H1 (cell line): ENCODE data around the gene ZNF408. TPM values are rescaled to one million over a fixed set of nuclear protein-coding genes. Genes with fewer than 3 reads are reported as not detected.

ENCODE experiments used
- CTCF ChIA-PET: fragments of 300-600 bp; sonication (Branson Sonifier 250); formaldehyde crosslinking; loops from one replicate; lab custom pipeline; 2021; ENCODE audit not compliant: partially characterized antibody; lab: Charles Lee
- POLR2A ChIA-PET: fragments of 300-600 bp; sonication (Branson Sonifier 250); formaldehyde crosslinking; loops from one replicate; lab custom pipeline; 2021; ENCODE audit warnings: inconsistent platforms; ENCODE audit not compliant: partially characterized antibody; lab: Charles Lee
- DNase-seq, 2 experiments: peaks; one replicate each; pipeline versions ENCODE4 v3.0.0 to v3.0.0-alpha.2; 2010 to 2022; ENCODE audit warnings: low spot score in 2 of 2, low read depth in 1 of 2, mixed read lengths in 1 of 2
- FAIRE-seq: peaks from 2 replicates; lab custom pipeline; 2011; peaks lifted over from hg19 to GRCh38; lab: Jason Lieb, UNC
- H2AFZ ChIP-seq: 2 replicates; pipeline ENCODE4 v1.8.1; 2012; ENCODE audit warnings: low read length, inconsistent platforms
- H2AK5ac ChIP-seq: 2 replicates; pipeline ENCODE4 v1.6.1; 2013; ENCODE audit warnings: low read depth, low read length
- H2BK120ac ChIP-seq: replicated peaks from 2 replicates; pipeline ENCODE3; 2013; ENCODE audit warnings: low read depth, low read length, inconsistent platforms
- H2BK12ac ChIP-seq: 2 replicates; pipeline ENCODE4 v1.6.1; 2013; ENCODE audit warnings: low read depth, low read length
- H2BK15ac ChIP-seq: 2 replicates; pipeline ENCODE4 v1.6.1; 2013; ENCODE audit warnings: low read length
- H2BK20ac ChIP-seq: 2 replicates; pipeline ENCODE4 v1.6.1; 2013; ENCODE audit warnings: low read length
- H2BK5ac ChIP-seq: 2 replicates; pipeline ENCODE4 v1.6.1; 2013; ENCODE audit warnings: low read depth, low read length
- H3K14ac ChIP-seq: 2 replicates; pipeline ENCODE4 v1.6.1; 2013; ENCODE audit warnings: inconsistent platforms; ENCODE audit not compliant: insufficient read length
- H3K18ac ChIP-seq: 2 replicates; pipeline ENCODE4 v1.6.1; 2013; ENCODE audit warnings: low read length; ENCODE audit errors: extremely low read depth
- H3K23ac ChIP-seq: 2 replicates; pipeline ENCODE4 v1.6.1; 2013; ENCODE audit warnings: inconsistent platforms; ENCODE audit not compliant: insufficient read length
- H3K23me2 ChIP-seq: 2 replicates; pipeline ENCODE4 v1.6.1; 2013; ENCODE audit warnings: low read depth, low read length
- H3K27ac ChIP-seq: 2 replicates; pipeline ENCODE4 v1.6.1; 2011; ENCODE audit warnings: low read depth, low read length, inconsistent platforms
- H3K27me3 ChIP-seq, 4 experiments: replicated peaks in 1 of 4; 1 replicate in 1 of 4; 2 replicates in 3 of 4; pipeline versions ENCODE4 v1.6.1 to v1.8.1; 2011 to 2013; ENCODE audit warnings: low read length in 3 of 4, mild to moderate bottlenecking in 3 of 4, inconsistent platforms in 2 of 4, mixed read lengths in 2 of 4, moderate library complexity in 1 of 4; ENCODE audit not compliant: control insufficient read depth in 3 of 4, insufficient read depth in 3 of 4; ENCODE audit errors: extremely low read depth in 1 of 4
- H3K36me3 ChIP-seq, 4 experiments: 2 replicates each; pipeline versions ENCODE4 v1.6.1 to v1.8.1; 2011 to 2013; ENCODE audit warnings: mild to moderate bottlenecking in 4 of 4, low read length in 3 of 4, moderate library complexity in 2 of 4, control low read depth in 1 of 4, inconsistent platforms in 1 of 4; ENCODE audit not compliant: insufficient read depth in 4 of 4, control insufficient read depth in 2 of 4
- H3K4ac ChIP-seq: replicated peaks from 2 replicates; pipeline ENCODE3; 2013; ENCODE audit warnings: low read length, low read depth, mixed read lengths, inconsistent platforms; ENCODE audit not compliant: insufficient read length
- H3K4me1 ChIP-seq, 4 experiments: replicated peaks in 1 of 4; 1 replicate in 1 of 4; 2 replicates in 3 of 4; pipeline versions ENCODE4 v1.6.1 to v1.8.1; 2011 to 2013; ENCODE audit warnings: low read length in 3 of 4, inconsistent platforms in 2 of 4, mixed read lengths in 1 of 4; ENCODE audit not compliant: insufficient read depth in 4 of 4, control insufficient read depth in 3 of 4
- H3K4me2 ChIP-seq, 2 experiments: 2 replicates each; pipeline versions ENCODE4 v1.6.1 to v1.8.1; 2011 to 2013; ENCODE audit warnings: low read depth in 2 of 2, low read length in 2 of 2, control low read depth in 1 of 2, inconsistent platforms in 1 of 2, mild to moderate bottlenecking in 1 of 2; ENCODE audit not compliant: insufficient read depth in 1 of 2
- H3K4me3 ChIP-seq, 4 experiments: fragments of 200-600, 300-600 bp in 1 of 4; sonication (generic), shearing (Covaris generic), sonication (Bioruptor Twin) in 1 of 4; 2 replicates each; pipeline versions ENCODE4 v1.5.1 to v1.8.1; 2011 to 2016; ENCODE audit warnings: low read length in 4 of 4, low read depth in 3 of 4, control low read depth in 2 of 4, inconsistent platforms in 2 of 4, mild to moderate bottlenecking in 2 of 4, mixed read lengths in 1 of 4, moderate library complexity in 1 of 4; ENCODE audit not compliant: insufficient read depth in 2 of 4; ENCODE audit errors: extremely low read depth in 1 of 4
- H3K56ac ChIP-seq: replicated peaks from 2 replicates; pipeline ENCODE3; 2013; ENCODE audit warnings: low read depth, mild to moderate bottlenecking, mixed read lengths, low read length, inconsistent platforms; ENCODE audit not compliant: insufficient read length
- H3K79me1 ChIP-seq: 2 replicates; pipeline ENCODE4 v1.6.1; 2013; ENCODE audit warnings: low read depth, low read length, control low read depth
- H3K79me2 ChIP-seq, 2 experiments: 2 replicates each; pipeline versions ENCODE4 v1.6.1 to v1.8.1; 2012 to 2013; ENCODE audit warnings: low read length in 2 of 2, mild to moderate bottlenecking in 2 of 2, inconsistent platforms in 1 of 2; ENCODE audit not compliant: insufficient read depth in 2 of 2, control insufficient read depth in 1 of 2
- H3K9ac ChIP-seq, 4 experiments: replicated peaks in 1 of 4; 1 replicate in 1 of 4; 2 replicates in 3 of 4; pipeline versions ENCODE4 v1.6.1 to v1.8.1; 2011 to 2013; ENCODE audit warnings: low read depth in 3 of 4, low read length in 3 of 4, control low read depth in 2 of 4, mild to moderate bottlenecking in 2 of 4, moderate library complexity in 2 of 4, inconsistent platforms in 1 of 4; ENCODE audit errors: extremely low read depth in 1 of 4
- H3K9me3 ChIP-seq, 2 experiments: 2 replicates each; pipeline versions ENCODE4 v1.6.1 to v1.8.1; 2012 to 2013; ENCODE audit warnings: mild to moderate bottlenecking in 2 of 2, moderate library complexity in 2 of 2, control low read depth in 1 of 2, inconsistent platforms in 1 of 2, low read depth in 1 of 2, low read length in 1 of 2, mixed read lengths in 1 of 2; ENCODE audit not compliant: insufficient read depth in 2 of 2
- H4K20me1 ChIP-seq, 2 experiments: replicated peaks in 1 of 2; 2 replicates each; pipeline versions ENCODE3 to v1.8.1; 2011 to 2013; ENCODE audit warnings: inconsistent platforms in 2 of 2, low read length in 2 of 2, mild to moderate bottlenecking in 1 of 2; ENCODE audit not compliant: insufficient read depth in 2 of 2, control insufficient read depth in 1 of 2
- H4K5ac ChIP-seq: 2 replicates; pipeline ENCODE4 v1.6.1; 2013; ENCODE audit warnings: low read length, low read depth, mixed read lengths, inconsistent platforms; ENCODE audit not compliant: insufficient read length
- H4K8ac ChIP-seq: 2 replicates; pipeline ENCODE4 v1.8.0; 2013; ENCODE audit warnings: mild to moderate bottlenecking, moderate library complexity, low read length, inconsistent platforms; ENCODE audit not compliant: insufficient read depth; ENCODE audit errors: extremely low read depth
- H4K91ac ChIP-seq: replicated peaks from 2 replicates; pipeline ENCODE3; 2013; ENCODE audit warnings: low read length, mixed read lengths, inconsistent platforms; ENCODE audit not compliant: insufficient read length
- CBX8 ChIP-seq: fragments of 300-800, 300-1000 bp; sonication (generic); IDR thresholded peaks from 2 replicates; pipeline ENCODE4 v1.7.1; 2016; ENCODE audit warnings: low read depth, low read length, borderline replicate concordance
- E2F6 ChIP-seq: IDR thresholded peaks from 2 replicates; pipeline ENCODE4 v1.6.1; 2012; ENCODE audit warnings: inconsistent platforms
- NANOG ChIP-seq: IDR thresholded peaks from 2 replicates; pipeline ENCODE4 v1.6.1; 2011; ENCODE audit warnings: low read length, low read depth, mild to moderate bottlenecking, inconsistent platforms; ENCODE audit not compliant: insufficient read depth, poor library complexity, severe bottlenecking
- SP4 ChIP-seq: IDR thresholded peaks from 2 replicates; pipeline ENCODE4 v1.6.1; 2012; ENCODE audit warnings: low read length, inconsistent platforms
- SUZ12 ChIP-seq: fragments of 200-600 bp; sonication (generic); IDR thresholded peaks from 2 replicates; pipeline ENCODE4 v1.6.1; 2012; ENCODE audit warnings: mild to moderate bottlenecking, inconsistent platforms, low read length, moderate library complexity, mixed read lengths
- TBP ChIP-seq: IDR thresholded peaks from 2 replicates; pipeline ENCODE4 v1.6.1; 2011; ENCODE audit warnings: low read depth, low read length, improper control_type of control experiment
- WGBS, 2 experiments: shearing (Covaris generic) in 1 of 2; methylation state at CpG; one replicate each; pipeline versions ENCODE4 v1.1.6 to v1.1.7; 2013 to 2015; ENCODE audit warnings: low lambda C conversion rate in 2 of 2, mixed read lengths in 2 of 2, inconsistent platforms in 1 of 2, low coverage in 1 of 2, missing lambda C conversion rate in 1 of 2; ENCODE audit not compliant: insufficient replicate concordance in 2 of 2, insufficient coverage in 1 of 2, insufficient read length in 1 of 2; ENCODE audit errors: extremely low coverage in 1 of 2, missing lambda C conversion rate in 1 of 2; 5-methylcytosine and 5-hydroxymethylcytosine counted together
- polyA plus RNA-seq, 7 experiments: library from polyadenylated mRNA; depleted of rRNA in 3 of 7; stranded (reverse) in 5 of 7; unstranded in 2 of 7; fragments of >200 nt in 5 of 7; fragments of 200-250 nt in 2 of 7; gene quantifications; 1 replicate in 5 of 7; 2 replicates in 1 of 7; 4 replicates in 1 of 7; pipeline versions ENCODE4 v1.2.1 to v1.2.3, GENCODE V29; 2011 to 2013; ENCODE audit warnings: missing spikeins in 2 of 7, mixed read lengths in 2 of 7
- total RNA-seq: library from RNA; stranded (reverse); fragmentation: NEBNext Ultra II Directional; extraction: Animal tissue kit (Norgen Biotek cat#: 25700); gene quantifications from 2 replicates; pipeline ENCODE4 v1.2.1, GENCODE V29; 2021

Gene ZNF408
- total and polyA plus RNA-seq, 2 of the 8 experiments (the other 6 are each of a cell fraction or from before 2014, with no cell fraction given), result 10.7 to 11.0 TPM

- no peak overlapping the region for H3K4me2 ChIP-seq
- no peak overlapping the region for H4K5ac ChIP-seq
- H4K20me1 ChIP-seq, result peaks cover 2% of the 10 kb centered on the region in 2 experiments
- DNase-seq, result no peak
- no peaks in the 10 kb centered on the region for H3K79me2 ChIP-seq
- no peak overlapping the region for H3K9ac ChIP-seq
- H2BK5ac ChIP-seq, result no peak overlapping the region
- peaks cover 20 to 53% (median 46%) of the 10 kb centered on the region in 4 experiments for H3K36me3 ChIP-seq
- no peak overlapping the region for H2BK120ac ChIP-seq
- H2BK20ac ChIP-seq, result no peak overlapping the region
- no peak overlapping the region for H4K91ac ChIP-seq
- no peak overlapping the region for H3K23ac ChIP-seq
- no peaks in the 10 kb centered on the region for H3K9me3 ChIP-seq
- no peak overlapping the region for H2AFZ ChIP-seq
- no peak overlapping the region for H3K4ac ChIP-seq
- ChIA-PET CTCF (interaction anchor here (1.4 kb wide), 1 partner anchor 655 kb away, joined by 3 read pairs; no protein-coding TSS in a partner anchor), POLR2A (interaction anchor here (0.5 to 1.2 kb wide), 3 partner anchors 8 to 12 kb away, joined by 3 read pairs; no protein-coding TSS in a partner anchor)
- no peak for FAIRE-seq
- no peak overlapping the region for H2AK5ac ChIP-seq
- H3K4me3 ChIP-seq, result no peak overlapping the region
- H4K8ac ChIP-seq, result no peak overlapping the region
- no peaks in the 10 kb centered on the region for H3K23me2 ChIP-seq
- H3K79me1 ChIP-seq, result no peaks in the 10 kb centered on the region
- no peak overlapping the region for H2BK15ac ChIP-seq
- WGBS, 2 experiments, result 95% methylated on average over 5 of the region's 5 CpGs; no CpG with 5 or more reads in 1 of the 2 experiments
- no peaks in the 10 kb centered on the region for H3K27me3 ChIP-seq
- H3K14ac ChIP-seq, result no peak overlapping the region
- no peak overlapping the region for H2BK12ac ChIP-seq
- no peak overlapping the region for H3K56ac ChIP-seq
- H3K18ac ChIP-seq, result no peak overlapping the region
- no peak overlapping the region for H3K27ac ChIP-seq
- H3K4me1 ChIP-seq, result no peaks in the 10 kb centered on the region
- TF ChIP-seq CBX8, result no peak
- TF ChIP-seq TBP, result no peak
- no peak for TF ChIP-seq E2F6
- TF ChIP-seq NANOG, result no peak
- no peak for TF ChIP-seq SP4
- TF ChIP-seq SUZ12, result no peak
These were observed 34.3 kb upstream of the ZNF408 start for GRCh38 chr11:46666516-46666915.
